Transverse colon (tissue), 4 donors: ENCODE results near the gene RFX1. TPM values are rescaled to one million over a fixed set of nuclear protein-coding genes. Genes with fewer than 3 reads are reported as not detected.
"Not testable (repeated sequence)": the region's sequence is repeated elsewhere in the genome, so short reads cannot be mapped to it uniquely, and the experiment has no call there.

Source experiments
- DNase-seq: peaks from one replicate; pipeline ENCODE4 v3.0.0-alpha.2; 2019
- H3K27ac ChIP-seq, 4 donors: fragments of 200-600 bp; sonication (generic); 2 replicates each; pipeline ENCODE4 v1.5.1; 2016 to 2018; ENCODE audit warnings: inconsistent platforms in 4 of 4
- H3K27me3 ChIP-seq: fragments of 200-600 bp; sonication (generic); 2 replicates; pipeline ENCODE4 v1.5.1; 2017; ENCODE audit warnings: inconsistent platforms
- H3K36me3 ChIP-seq, 4 donors: fragments of 200-600 bp; sonication (generic); 2 replicates each; pipeline ENCODE4 v1.5.1; 2017 to 2019; ENCODE audit warnings: inconsistent platforms in 4 of 4
- H3K4me1 ChIP-seq, 4 donors: fragments of 200-600 bp; sonication (generic); 2 replicates each; pipeline ENCODE4 v1.5.1; 2017 to 2020; ENCODE audit warnings: inconsistent platforms in 4 of 4
- H3K4me3 ChIP-seq, 4 donors: fragments of 200-600 bp; sonication (generic); 1 replicate in 1 of 4; 2 replicates in 3 of 4; pipeline versions ENCODE4 v1.5.1 to v1.6.1; 2017 to 2019; ENCODE audit warnings: inconsistent platforms in 4 of 4
- H3K9me3 ChIP-seq, 2 donors: fragments of 200-600 bp; sonication (generic); 2 replicates each; pipeline ENCODE4 v1.5.1; 2017 to 2019; ENCODE audit warnings: inconsistent platforms in 2 of 2
- EP300 ChIP-seq: sonication (generic); formaldehyde crosslinking; IDR thresholded peaks from one replicate; pipeline ENCODE4 v1.6.1; 2017; ENCODE audit warnings: antibody characterized with exemption, low read depth
- POLR2A ChIP-seq: fragments of 450-650 bp; IDR thresholded peaks from one replicate; pipeline ENCODE4 v1.6.1; 2016; ENCODE audit warnings: antibody characterized with exemption, mild to moderate bottlenecking, moderate library complexity
- POLR2AphosphoS5 ChIP-seq, 3 donors: sonication (generic); formaldehyde crosslinking; IDR thresholded peaks; one replicate each; pipeline ENCODE4 v1.6.1; 2016; ENCODE audit warnings: antibody characterized with exemption in 3 of 3
- WGBS, 2 donors: methylation state at CpG; one replicate each; pipeline ENCODE4 v1.1.5; 2018; ENCODE audit warnings: low coverage in 1 of 2; 5-methylcytosine and 5-hydroxymethylcytosine counted together
- in situ Hi-C, 4 donors: fragments of 200-750 bp; cut with MboI; loops; one replicate each; pipeline versions ENCODE4 v1.15.0 to v1.15.1; 2017; ENCODE audit warnings: low sequenced_read_pairs in 3 of 4, low pct_ligation_motif_present in 1 of 4, low pct_unique_long_range_greater_than_20kb in 1 of 4
- intact Hi-C: fragments of 100-400 bp; cut with DNase I; formaldehyde crosslinking; loops from one replicate; pipeline ENCODE4 v1.15.1; 2023; ENCODE audit warnings: low total_unique reads
- total RNA-seq, 4 donors: library from RNA; depleted of rRNA; stranded (reverse); fragments of >200 nt; gene quantifications; one replicate each; pipeline ENCODE4 v1.1.0, GENCODE V29; 2016
- TF ChIP-seq, protein P1 (sequence below), 5 experiments: fragments of 200-600 bp in 3 of 5; fragments of 450-650 bp in 2 of 5; sonication (generic) in 3 of 5; IDR thresholded peaks; 1 replicate in 2 of 5; 2 replicates in 3 of 5; pipeline ENCODE4 v1.5.1; 2016 to 2017; ENCODE audit warnings: antibody characterized with exemption in 5 of 5, inconsistent platforms in 3 of 5, mild to moderate bottlenecking in 2 of 5, moderate library complexity in 1 of 5

The RFX1 gene
- total RNA-seq, 4 donors from 2014 or later: 3.7 to 9.0 (median 8.1) TPM

DNA sequence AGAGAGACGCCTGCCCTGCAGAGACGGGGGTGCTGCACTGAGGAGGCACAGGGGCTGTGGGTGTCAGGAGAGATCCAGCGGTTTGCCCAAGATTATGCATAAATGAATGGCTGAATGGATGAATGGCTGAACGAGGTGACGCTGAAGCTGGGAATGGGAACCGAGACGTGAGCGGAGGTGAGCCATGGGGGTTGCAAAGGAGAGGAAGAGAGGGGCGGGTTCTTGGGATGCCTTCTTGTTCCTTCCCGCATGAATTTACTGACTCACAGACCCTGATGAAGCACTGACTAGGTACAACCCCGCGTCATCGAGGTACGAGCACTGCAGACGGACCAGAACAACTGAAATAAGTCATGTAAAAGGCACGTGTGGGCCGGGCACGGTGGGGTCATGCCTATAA is 37.1 kb downstream of the RFX1 start:
- DNase-seq: no peak
- intact Hi-C loops: no loop called here
- no peak overlapping the region for H3K4me3 ChIP-seq
- TF ChIP-seq POLR2AphosphoS5 (IDR thresholded peaks at IDR 0.05): no peak
- no peak for TF ChIP-seq EP300
- TF ChIP-seq POLR2A: no peak
- TF ChIP-seq, protein P1, sequence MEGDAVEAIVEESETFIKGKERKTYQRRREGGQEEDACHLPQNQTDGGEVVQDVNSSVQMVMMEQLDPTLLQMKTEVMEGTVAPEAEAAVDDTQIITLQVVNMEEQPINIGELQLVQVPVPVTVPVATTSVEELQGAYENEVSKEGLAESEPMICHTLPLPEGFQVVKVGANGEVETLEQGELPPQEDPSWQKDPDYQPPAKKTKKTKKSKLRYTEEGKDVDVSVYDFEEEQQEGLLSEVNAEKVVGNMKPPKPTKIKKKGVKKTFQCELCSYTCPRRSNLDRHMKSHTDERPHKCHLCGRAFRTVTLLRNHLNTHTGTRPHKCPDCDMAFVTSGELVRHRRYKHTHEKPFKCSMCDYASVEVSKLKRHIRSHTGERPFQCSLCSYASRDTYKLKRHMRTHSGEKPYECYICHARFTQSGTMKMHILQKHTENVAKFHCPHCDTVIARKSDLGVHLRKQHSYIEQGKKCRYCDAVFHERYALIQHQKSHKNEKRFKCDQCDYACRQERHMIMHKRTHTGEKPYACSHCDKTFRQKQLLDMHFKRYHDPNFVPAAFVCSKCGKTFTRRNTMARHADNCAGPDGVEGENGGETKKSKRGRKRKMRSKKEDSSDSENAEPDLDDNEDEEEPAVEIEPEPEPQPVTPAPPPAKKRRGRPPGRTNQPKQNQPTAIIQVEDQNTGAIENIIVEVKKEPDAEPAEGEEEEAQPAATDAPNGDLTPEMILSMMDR (IDR thresholded peaks at IDR 0.05): no peak
- 93 to 100% methylated on average over 7 to 18 of the region's 18 CpGs for WGBS, 2 donors
- H3K27me3 ChIP-seq: no peaks in the 10 kb centered on the region
- H3K36me3 ChIP-seq: peaks cover 0 to 15% (median 5%) of the 10 kb centered on the region in 4 donors
- in situ Hi-C loops: no loop called here
- no peaks in the 10 kb centered on the region for H3K9me3 ChIP-seq
- no peak overlapping the region for H3K27ac ChIP-seq
- H3K4me1 ChIP-seq: no peaks in the 10 kb centered on the region

DNA sequence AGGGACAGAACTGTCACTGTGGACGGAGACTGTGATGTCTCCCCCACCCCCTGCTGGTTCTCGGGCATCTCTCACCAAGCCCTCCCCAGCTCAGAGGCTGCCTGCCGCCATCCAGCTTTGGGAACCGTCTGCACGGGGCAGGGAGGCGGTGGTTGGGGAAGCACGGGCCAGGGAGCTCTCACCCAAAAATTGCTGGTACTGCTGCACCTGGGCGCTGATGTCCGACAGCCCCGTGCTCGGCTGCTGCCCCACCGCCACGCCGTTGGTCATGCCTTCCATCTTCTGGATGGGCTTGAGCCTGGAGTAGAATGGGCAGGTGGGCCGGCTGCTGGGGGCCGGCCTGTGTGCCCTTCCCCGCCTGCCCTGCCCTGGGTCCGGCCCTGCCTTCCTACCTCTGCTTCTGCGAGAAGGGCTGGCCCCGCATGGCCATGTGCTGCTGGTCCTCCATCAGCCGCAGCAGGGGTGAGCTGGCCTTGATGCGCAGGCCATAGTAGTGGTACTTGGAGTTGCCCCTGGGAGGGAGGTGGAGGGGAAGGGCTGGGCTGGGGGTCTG is 37.7 kb downstream of the RFX1 start:
- Histone ChIP-seq H3K4me3 (no peak overlapping the region), H3K27ac (no peak overlapping the region), H3K36me3 (peaks cover 0 to 15% (median 5%) of the 10 kb centered on the region in 4 donors), H3K27me3 (no peaks in the 10 kb centered on the region), H3K4me1 (no peaks in the 10 kb centered on the region), H3K9me3 (no peaks in the 10 kb centered on the region)
- in situ Hi-C loops (no loop called here), intact Hi-C loops (no loop called here)
- no peak for DNase-seq
- TF ChIP-seq POLR2A (no peak), POLR2AphosphoS5 (IDR thresholded peaks at IDR 0.05) (no peak)
- 91% methylated on average over 21 of the region's 22 CpGs; no CpG with 5 or more reads in 1 of the 2 donors for WGBS, 2 donors

DNA sequence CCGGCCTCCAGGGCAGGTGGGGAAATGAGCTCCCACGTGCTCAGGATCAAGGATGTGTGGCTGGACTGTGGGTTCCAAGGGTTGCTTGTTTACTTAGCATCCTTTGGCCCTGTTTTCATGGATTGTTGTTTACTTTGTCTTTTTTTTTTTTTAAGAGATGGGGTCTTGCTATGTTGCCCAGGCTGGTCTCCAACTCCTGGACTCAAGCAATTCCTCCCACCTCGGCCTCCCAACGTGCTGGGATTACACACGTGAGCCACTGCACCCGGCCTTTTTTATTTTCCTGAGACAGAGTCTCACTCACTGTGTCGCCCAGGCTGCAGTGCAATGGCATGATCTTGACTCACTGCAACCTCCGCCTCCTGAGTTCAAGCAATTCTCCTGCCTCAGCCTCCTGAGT is 38.9 kb downstream of the RFX1 start:
- H3K27ac ChIP-seq, H3K9me3 ChIP-seq, H3K4me3 ChIP-seq, H3K4me1 ChIP-seq, intact Hi-C loops, H3K27me3 ChIP-seq, DNase-seq, in situ Hi-C loops: not testable (repeated sequence)
- H3K36me3 ChIP-seq: peaks cover 0 to 15% (median 5%) of the 10 kb centered on the region in 4 donors
- 84 to 96% methylated on average over 7 to 8 of the region's 8 CpGs for WGBS, 2 donors

DNA sequence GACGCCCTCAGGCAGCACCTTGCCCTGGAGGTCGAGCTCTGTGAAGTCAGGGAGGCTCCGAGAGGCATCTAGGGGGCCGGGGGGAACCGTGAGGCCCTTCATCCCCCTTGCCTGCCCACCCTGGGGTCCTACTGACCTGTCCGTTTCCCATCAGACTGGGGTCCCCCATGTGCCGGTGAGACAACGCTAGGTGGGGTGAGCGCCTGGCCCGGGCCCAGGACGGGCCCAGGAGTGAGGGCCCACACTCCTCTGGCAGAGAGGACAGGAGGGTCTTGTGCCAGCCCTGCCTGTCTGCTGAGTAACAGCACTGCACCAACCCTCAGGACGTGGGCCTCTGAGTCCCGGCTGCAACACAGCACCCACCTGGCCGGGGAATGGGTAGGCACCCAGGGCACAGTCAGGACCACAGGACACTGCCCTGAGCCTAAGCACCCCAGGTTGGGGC is 39.4 kb downstream of the RFX1 start:
- 98% methylated on average over 6 of the region's 14 CpGs; no CpG with 5 or more reads in 1 of the 2 donors for WGBS, 2 donors
- no peak for DNase-seq
- in situ Hi-C loops: no loop called here
- TF ChIP-seq POLR2A: no peak
- no peak for TF ChIP-seq POLR2AphosphoS5 (IDR thresholded peaks at IDR 0.05)
- no peak for TF ChIP-seq EP300
- TF ChIP-seq, protein P1 (IDR thresholded peaks at IDR 0.05): no peak
- no peak overlapping the region for H3K27ac ChIP-seq
- H3K4me3 ChIP-seq: no peak overlapping the region
- intact Hi-C loops: no loop called here
- no peaks in the 10 kb centered on the region for H3K9me3 ChIP-seq
- H3K4me1 ChIP-seq: no peaks in the 10 kb centered on the region
- peaks cover 0 to 15% (median 5%) of the 10 kb centered on the region in 4 donors for H3K36me3 ChIP-seq
- H3K27me3 ChIP-seq: no peaks in the 10 kb centered on the region

DNA sequence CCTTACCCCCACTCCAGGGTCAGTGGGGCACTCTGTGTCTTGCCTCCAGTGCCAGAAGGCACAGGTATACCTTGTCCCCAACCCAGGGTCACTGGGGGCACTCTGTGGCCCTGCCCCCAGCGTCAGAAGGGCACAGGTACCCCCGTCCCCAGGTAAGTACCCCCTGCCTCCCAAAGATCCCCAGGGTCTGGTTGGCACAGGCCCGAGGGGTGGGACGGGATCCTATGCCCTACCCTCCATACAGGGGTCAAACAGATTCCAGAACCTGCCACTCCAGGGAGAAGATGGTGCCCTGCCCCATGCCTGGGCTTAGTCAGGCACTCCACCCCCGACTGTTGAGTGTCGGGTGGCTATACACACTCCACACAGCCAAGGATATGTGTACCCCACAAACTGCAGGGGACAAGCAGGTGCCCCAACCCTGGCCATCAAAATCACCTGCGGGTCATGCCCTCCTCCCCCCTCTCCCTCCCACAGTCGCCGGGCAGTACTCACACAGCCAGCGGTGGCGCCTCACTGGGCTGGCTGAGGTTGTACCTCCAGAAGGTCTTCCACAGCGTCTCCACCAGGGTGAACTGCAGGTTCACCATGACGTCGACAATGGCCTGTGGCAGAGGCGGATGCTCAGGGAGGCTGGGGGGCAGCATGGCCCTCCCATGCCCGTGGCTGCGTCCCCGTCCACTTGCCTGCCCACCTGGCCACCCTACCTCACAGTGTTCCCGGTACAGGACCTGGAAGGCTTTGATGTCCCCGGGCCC is 40.0 kb downstream of the RFX1 start:
- WGBS, 2 donors: 91% methylated on average over 17 of the region's 20 CpGs; no CpG with 5 or more reads in 1 of the 2 donors
- no peaks in the 10 kb centered on the region for H3K9me3 ChIP-seq
- H3K36me3 ChIP-seq: peaks cover 0 to 15% (median 5%) of the 10 kb centered on the region in 4 donors

More for the DNA sequence above, 40.0 kb downstream of the RFX1 start:
- no peak for DNase-seq
- Histone ChIP-seq H3K27ac (no peak overlapping the region), H3K4me1 (no peaks in the 10 kb centered on the region), H3K4me3 (no peak overlapping the region), H3K27me3 (no peaks in the 10 kb centered on the region)
- in situ Hi-C loops (no loop called here), intact Hi-C loops (no loop called here)
- TF ChIP-seq POLR2A (no peak), EP300 (no peak), POLR2AphosphoS5 (IDR thresholded peaks at IDR 0.05) (no peak)
- TF ChIP-seq, protein P1 (IDR thresholded peaks at IDR 0.05): no peak
